IMR-90 (cell line): ENCODE data around the gene PSD. TPM values are rescaled to one million over a fixed set of nuclear protein-coding genes. Genes with fewer than 3 reads are reported as not detected.

Experiments
- ATAC-seq: fragments of 200-7000 bp; cut with Tn5 transposase; 2 replicates; pipeline ENCODE4 v1.9.1; 2020; ENCODE audit warnings: low read depth, mild to moderate bottlenecking, moderate library complexity
- BruUV-seq: library from RNA; stranded (reverse); fragments of 400-500 nt; replicated peaks from 2 replicates; lab custom pipeline; 2021; lab: Mats Ljungman, UMichigan
- CTCF ChIA-PET: fragments of 300-600 bp; formaldehyde crosslinking; extraction: SDS; loops from one replicate; lab custom pipeline; 2021; ENCODE audit warnings: antibody characterized with exemption; lab: Yijun Ruan, JAX
- POLR2A ChIA-PET: fragments of 300-600 bp; sonication (Branson Sonifier 250); formaldehyde crosslinking; loops from one replicate; lab custom pipeline; 2022; ENCODE audit warnings: antibody characterized with exemption; ENCODE audit not compliant: unreplicated experiment; lab: Charles Lee
- DNase-seq: peaks from one replicate; pipeline ENCODE4 v3.0.0; 2013
- H2AFZ ChIP-seq: replicated peaks from 2 replicates; pipeline ENCODE3; 2013; ENCODE audit warnings: low read length, mild to moderate bottlenecking; ENCODE audit not compliant: poor library complexity
- H2AK5ac ChIP-seq: 2 replicates; pipeline ENCODE4 v1.6.1; 2013; ENCODE audit warnings: low read depth, low read length, inconsistent platforms
- H2AK9ac ChIP-seq: replicated peaks from 2 replicates; pipeline ENCODE3; 2013; ENCODE audit warnings: mild to moderate bottlenecking, low read depth, low read length, moderate library complexity; ENCODE audit not compliant: poor library complexity
- H2BK120ac ChIP-seq: 2 replicates; pipeline ENCODE4 v1.6.1; 2013; ENCODE audit warnings: low read depth, low read length, inconsistent platforms
- H2BK15ac ChIP-seq: 3 replicates; pipeline ENCODE4 v1.6.1; 2013; ENCODE audit warnings: low read depth, low read length, inconsistent platforms
- H2BK20ac ChIP-seq: 2 replicates; pipeline ENCODE4 v1.6.1; 2013; ENCODE audit warnings: low read depth, mild to moderate bottlenecking, inconsistent platforms, low read length, moderate library complexity
- H2BK5ac ChIP-seq: 2 replicates; pipeline ENCODE4 v1.6.1; 2013; ENCODE audit warnings: mild to moderate bottlenecking, low read depth, low read length, inconsistent platforms; ENCODE audit not compliant: poor library complexity, severe bottlenecking
- H3K14ac ChIP-seq: replicated peaks from 2 replicates; pipeline ENCODE4 v1.6.1; 2013; ENCODE audit warnings: low read depth, low read length, inconsistent platforms
- H3K18ac ChIP-seq: 2 replicates; pipeline ENCODE4 v1.6.1; 2013; ENCODE audit warnings: low read depth, low read length, control low read depth
- H3K23ac ChIP-seq: 2 replicates; pipeline ENCODE4 v1.6.1; 2013; ENCODE audit warnings: low read depth, low read length, inconsistent platforms
- H3K27ac ChIP-seq: 2 replicates; pipeline ENCODE4 v1.5.1; 2013; ENCODE audit warnings: mild to moderate bottlenecking, control low read depth, low read length; ENCODE audit not compliant: insufficient read depth
- H3K27me3 ChIP-seq: 2 replicates; pipeline ENCODE4 v1.6.1; 2013; ENCODE audit warnings: low read length; ENCODE audit not compliant: control insufficient read depth, insufficient read depth
- H3K36me3 ChIP-seq: 2 replicates; pipeline ENCODE4 v1.6.1; 2013; ENCODE audit warnings: low read length, mixed read lengths; ENCODE audit not compliant: control insufficient read depth, insufficient read depth
- H3K4ac ChIP-seq: 2 replicates; pipeline ENCODE4 v1.6.1; 2013; ENCODE audit warnings: low read depth, low read length, inconsistent platforms
- H3K4me1 ChIP-seq: 2 replicates; pipeline ENCODE4 v1.6.1; 2013; ENCODE audit warnings: low read length, mixed read lengths; ENCODE audit not compliant: control insufficient read depth, insufficient read depth
- H3K4me2 ChIP-seq: 2 replicates; pipeline ENCODE4 v1.6.1; 2013; ENCODE audit warnings: low read depth, mild to moderate bottlenecking, control low read depth, low read length, moderate library complexity
- H3K4me3 ChIP-seq: 2 replicates; pipeline ENCODE4 v1.5.1; 2013; ENCODE audit warnings: low read depth, mild to moderate bottlenecking, control low read depth, low read length, moderate library complexity; ENCODE audit not compliant: insufficient read depth
- H3K56ac ChIP-seq: 2 replicates; pipeline ENCODE4 v1.6.1; 2013; ENCODE audit warnings: low read length, inconsistent platforms; ENCODE audit not compliant: insufficient read depth; ENCODE audit errors: extremely low read depth
- H3K79me1 ChIP-seq, 2 experiments: 2 replicates each; pipeline ENCODE4 v1.6.1; 2013; ENCODE audit warnings: low read length in 2 of 2, inconsistent platforms in 1 of 2, low read depth in 1 of 2
- H3K9ac ChIP-seq: 2 replicates; pipeline ENCODE4 v1.6.1; 2013; ENCODE audit warnings: low read depth, low read length, control low read depth
- H3K9me1 ChIP-seq: 2 replicates; pipeline ENCODE4 v1.6.1; 2013; ENCODE audit warnings: low read length, inconsistent platforms; ENCODE audit not compliant: insufficient read depth
- H3K9me3 ChIP-seq: 2 replicates; pipeline ENCODE4 v1.6.1; 2013; ENCODE audit warnings: low read length; ENCODE audit not compliant: control insufficient read depth, insufficient read depth
- H4K20me1 ChIP-seq: 2 replicates; pipeline ENCODE4 v1.6.1; 2013; ENCODE audit warnings: low read length, inconsistent platforms; ENCODE audit not compliant: insufficient read depth
- H4K5ac ChIP-seq: 2 replicates; pipeline ENCODE4 v1.6.1; 2013; ENCODE audit warnings: mild to moderate bottlenecking, low read depth, low read length, control low read depth
- H4K8ac ChIP-seq, 2 experiments: 2 replicates each; pipeline ENCODE4 v1.6.1; 2013; ENCODE audit warnings: low read depth in 2 of 2, low read length in 2 of 2, control low read depth in 1 of 2, inconsistent platforms in 1 of 2
- H4K91ac ChIP-seq: 2 replicates; pipeline ENCODE4 v1.6.1; 2013; ENCODE audit warnings: low read depth, low read length, inconsistent platforms; ENCODE audit not compliant: insufficient read depth
- CEBPB ChIP-seq: IDR thresholded peaks from 2 replicates; pipeline ENCODE4 v1.6.1; 2012; ENCODE audit warnings: low read depth, low read length, improper control_type of control experiment
- MAFK ChIP-seq: IDR thresholded peaks from 2 replicates; pipeline ENCODE4 v1.6.1; 2012; ENCODE audit warnings: low read depth, low read length, improper control_type of control experiment
- MAZ ChIP-seq: IDR thresholded peaks from 2 replicates; pipeline ENCODE4 v1.6.1; 2012; ENCODE audit warnings: low read depth, mild to moderate bottlenecking, low read length, improper control_type of control experiment, moderate library complexity, borderline replicate concordance
- MXI1 ChIP-seq: IDR thresholded peaks from 2 replicates; pipeline ENCODE4 v1.6.1; 2012; ENCODE audit warnings: low read depth, mild to moderate bottlenecking, low read length, moderate library complexity, borderline replicate concordance
- NFE2L2 ChIP-seq: fragments of 150-350 bp; IDR thresholded peaks from 2 replicates; pipeline ENCODE4 v1.6.1; 2016; ENCODE audit warnings: low read depth, mild to moderate bottlenecking, low read length
- RCOR1 ChIP-seq: IDR thresholded peaks from 2 replicates; pipeline ENCODE4 v1.6.1; 2012; ENCODE audit warnings: mild to moderate bottlenecking, low read length, improper control_type of control experiment; ENCODE audit not compliant: insufficient replicate concordance
- SMC3 ChIP-seq: fragments of 150-350 bp; IDR thresholded peaks from 2 replicates; pipeline ENCODE4 v1.6.1; 2016; ENCODE audit warnings: low read depth, mild to moderate bottlenecking, antibody characterized with exemption, low read length, moderate library complexity
- WGBS, 2 experiments: methylation state at CpG; one replicate each; pipeline versions ENCODE4 v1.1.5 to v1.1.7; 2013; ENCODE audit warnings: missing lambda C conversion rate in 2 of 2; ENCODE audit not compliant: insufficient read length in 1 of 2; ENCODE audit errors: extremely low coverage in 2 of 2; 5-methylcytosine and 5-hydroxymethylcytosine counted together
- dilution Hi-C: fragments of 300-500 bp; cut with HindIII; formaldehyde crosslinking; loops from one replicate; pipeline ENCODE4 v1.14.3; 2018; ENCODE audit warnings: low sequenced_read_pairs; ENCODE audit not compliant: unreplicated experiment
- in situ Hi-C: fragments of 300-500 bp; cut with MboI; formaldehyde crosslinking; loops from 3 replicates; pipeline ENCODE4 v1.14.3; 2019; ENCODE audit warnings: low sequenced_read_pairs, inconsistent platforms, mixed read lengths
- intact Hi-C: fragments of 100-400 bp; cut with micrococcal nuclease; formaldehyde crosslinking; loops from 2 replicates; pipeline ENCODE4 v1.10.0; 2022
- polyA plus RNA-seq, 3 experiments: library from polyadenylated mRNA; depleted of rRNA; stranded (reverse); fragments of >200 nt; gene quantifications; 2 replicates each; pipeline ENCODE4 v1.2.3, GENCODE V29; 2012; ENCODE audit warnings: low replicate concordance in 1 of 3
- total RNA-seq: library from RNA; depleted of rRNA; stranded (reverse); fragments of >200 nt; gene quantifications from 2 replicates; pipeline ENCODE4 v1.2.3, GENCODE V29; 2012
- TF ChIP-seq, protein P1 (sequence below): conservative IDR thresholded peaks from 2 replicates; pipeline ENCODE4 v1.5.1; 2012; ENCODE audit warnings: mild to moderate bottlenecking, low read depth, low read length, improper control_type of control experiment
- TF ChIP-seq, protein P2 (sequence below): fragments of 150-350 bp; IDR thresholded peaks from 2 replicates; pipeline ENCODE4 v1.6.1; 2016; ENCODE audit warnings: low read depth, mild to moderate bottlenecking, low read length, moderate library complexity, borderline replicate concordance
- TF ChIP-seq, protein P3 (sequence below): fragments of 150-350 bp; IDR thresholded peaks from 2 replicates; pipeline ENCODE4 v1.6.1; 2017; ENCODE audit warnings: mild to moderate bottlenecking, antibody characterized with exemption, low read length, low read depth

Gene PSD
- total and polyA plus RNA-seq, 2 of the 4 experiments (the other 2 are of a cell fraction) = 2.0 to 4.4 TPM

DNA sequence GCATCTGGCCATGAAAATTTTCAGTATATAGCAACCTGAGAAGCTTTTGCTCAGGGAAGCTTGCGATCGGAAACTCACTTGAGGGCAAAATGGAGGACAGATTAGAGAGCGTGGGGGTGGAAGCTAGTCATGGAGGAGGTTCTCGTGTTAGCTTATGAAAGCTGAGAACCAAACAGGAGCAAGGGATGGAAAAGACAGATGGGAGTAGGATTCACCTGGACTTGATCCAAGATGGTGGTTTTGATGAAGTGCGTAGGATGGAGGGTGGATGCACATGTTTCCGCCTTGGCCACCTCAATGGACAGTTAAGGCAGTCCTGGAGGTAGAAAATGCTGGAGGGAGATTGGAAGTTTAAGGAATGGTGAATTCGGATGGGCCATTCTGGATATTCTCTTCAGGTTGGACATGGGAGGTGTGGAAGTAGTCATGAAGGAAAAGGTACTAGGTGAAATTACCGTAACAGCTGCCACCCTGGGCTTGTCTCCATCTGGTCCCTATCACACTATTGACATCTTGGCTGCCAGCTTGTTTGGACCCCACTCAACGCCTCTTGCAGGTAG lies 39.1 kb upstream of the PSD start:
- no peak overlapping the region for H2BK20ac ChIP-seq
- no peak overlapping the region for H2BK15ac ChIP-seq
- no peak overlapping the region for H3K9ac ChIP-seq
- no peaks in the 10 kb centered on the region for H3K9me3 ChIP-seq
- no peak overlapping the region for H2AK9ac ChIP-seq
- no peak for DNase-seq
- CTCF ChIA-PET = no interaction called here
- peaks cover 15% of the 10 kb centered on the region for H3K9me1 ChIP-seq
- no peak overlapping the region for H2BK5ac ChIP-seq
- TF ChIP-seq, protein P1, sequence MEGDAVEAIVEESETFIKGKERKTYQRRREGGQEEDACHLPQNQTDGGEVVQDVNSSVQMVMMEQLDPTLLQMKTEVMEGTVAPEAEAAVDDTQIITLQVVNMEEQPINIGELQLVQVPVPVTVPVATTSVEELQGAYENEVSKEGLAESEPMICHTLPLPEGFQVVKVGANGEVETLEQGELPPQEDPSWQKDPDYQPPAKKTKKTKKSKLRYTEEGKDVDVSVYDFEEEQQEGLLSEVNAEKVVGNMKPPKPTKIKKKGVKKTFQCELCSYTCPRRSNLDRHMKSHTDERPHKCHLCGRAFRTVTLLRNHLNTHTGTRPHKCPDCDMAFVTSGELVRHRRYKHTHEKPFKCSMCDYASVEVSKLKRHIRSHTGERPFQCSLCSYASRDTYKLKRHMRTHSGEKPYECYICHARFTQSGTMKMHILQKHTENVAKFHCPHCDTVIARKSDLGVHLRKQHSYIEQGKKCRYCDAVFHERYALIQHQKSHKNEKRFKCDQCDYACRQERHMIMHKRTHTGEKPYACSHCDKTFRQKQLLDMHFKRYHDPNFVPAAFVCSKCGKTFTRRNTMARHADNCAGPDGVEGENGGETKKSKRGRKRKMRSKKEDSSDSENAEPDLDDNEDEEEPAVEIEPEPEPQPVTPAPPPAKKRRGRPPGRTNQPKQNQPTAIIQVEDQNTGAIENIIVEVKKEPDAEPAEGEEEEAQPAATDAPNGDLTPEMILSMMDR = no peak
- TF ChIP-seq, protein P2, sequence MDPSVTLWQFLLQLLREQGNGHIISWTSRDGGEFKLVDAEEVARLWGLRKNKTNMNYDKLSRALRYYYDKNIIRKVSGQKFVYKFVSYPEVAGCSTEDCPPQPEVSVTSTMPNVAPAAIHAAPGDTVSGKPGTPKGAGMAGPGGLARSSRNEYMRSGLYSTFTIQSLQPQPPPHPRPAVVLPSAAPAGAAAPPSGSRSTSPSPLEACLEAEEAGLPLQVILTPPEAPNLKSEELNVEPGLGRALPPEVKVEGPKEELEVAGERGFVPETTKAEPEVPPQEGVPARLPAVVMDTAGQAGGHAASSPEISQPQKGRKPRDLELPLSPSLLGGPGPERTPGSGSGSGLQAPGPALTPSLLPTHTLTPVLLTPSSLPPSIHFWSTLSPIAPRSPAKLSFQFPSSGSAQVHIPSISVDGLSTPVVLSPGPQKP = no peak
- TF ChIP-seq MXI1 (no peak), SMC3 (no peak), MAZ (no peak), MAFK (no peak), NFE2L2 (no peak), CEBPB (no peak), RCOR1 (no peak)
- TF ChIP-seq, protein P3, sequence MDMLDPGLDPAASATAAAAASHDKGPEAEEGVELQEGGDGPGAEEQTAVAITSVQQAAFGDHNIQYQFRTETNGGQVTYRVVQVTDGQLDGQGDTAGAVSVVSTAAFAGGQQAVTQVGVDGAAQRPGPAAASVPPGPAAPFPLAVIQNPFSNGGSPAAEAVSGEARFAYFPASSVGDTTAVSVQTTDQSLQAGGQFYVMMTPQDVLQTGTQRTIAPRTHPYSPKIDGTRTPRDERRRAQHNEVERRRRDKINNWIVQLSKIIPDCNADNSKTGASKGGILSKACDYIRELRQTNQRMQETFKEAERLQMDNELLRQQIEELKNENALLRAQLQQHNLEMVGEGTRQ = no peak
- H3K4me1 ChIP-seq = peaks cover 15% of the 10 kb centered on the region
- no peak overlapping the region for H2AFZ ChIP-seq
- no TSS peak for BruUV-seq
- no peak overlapping the region for H3K18ac ChIP-seq
- H2BK120ac ChIP-seq = no peak overlapping the region
- in situ Hi-C loops (no loop called here), dilution Hi-C loops (no loop called here), intact Hi-C loops (no loop called here)
- H3K56ac ChIP-seq = no peak overlapping the region
- no peak overlapping the region for H4K5ac ChIP-seq
- WGBS, 2 experiments = 89% methylated on average over 7 of the region's 9 CpGs; no CpG with 5 or more reads in 1 of the 2 experiments
- no peak overlapping the region for H3K23ac ChIP-seq
- no peak overlapping the region for H3K4me2 ChIP-seq
- H3K36me3 ChIP-seq = no peaks in the 10 kb centered on the region
- POLR2A ChIA-PET = no interaction called here
- no peak overlapping the region for H4K8ac ChIP-seq
- no peaks in the 10 kb centered on the region; a peak in 1 of 4 replicates for H3K79me1 ChIP-seq
- no peak overlapping the region for H3K4ac ChIP-seq
- no peak overlapping the region for H3K27ac ChIP-seq
- ATAC-seq = no peak
- no peak overlapping the region for H4K91ac ChIP-seq
- no peak overlapping the region for H3K14ac ChIP-seq
- H3K4me3 ChIP-seq = no peak overlapping the region
- H2AK5ac ChIP-seq = peak overlapping the region; percentile 10; the same call in 1 of the 2 replicates
- H4K20me1 ChIP-seq = no peaks in the 10 kb centered on the region; the same call in 1 of the 2 replicates
- peaks cover 13% of the 10 kb centered on the region for H3K27me3 ChIP-seq
